Sigmoid colon (tissue), 4 donors: ENCODE measurements around the gene USP15.
"Not testable (repeated sequence)": the region's sequence is repeated elsewhere in the genome, so short reads cannot be mapped to it uniquely, and the experiment has no call there.

ENCODE experiments used
- CTCF ChIP-seq, 4 experiments: fragments of 450-650 bp in 3 of 4; fragments of 200-600 bp in 1 of 4; IDR thresholded peaks; one replicate each; pipeline ENCODE4 v1.5.1; 2016 to 2019; ENCODE audit warnings: antibody characterized with exemption in 4 of 4, mild to moderate bottlenecking in 3 of 4, moderate library complexity in 2 of 4
- POLR2A ChIP-seq, 2 donors: fragments of 450-650 bp; IDR thresholded peaks; one replicate each; pipeline ENCODE4 v1.6.1; 2016; ENCODE audit warnings: antibody characterized with exemption in 2 of 2, mild to moderate bottlenecking in 2 of 2, moderate library complexity in 2 of 2
- POLR2AphosphoS5 ChIP-seq, 4 donors: sonication (generic); formaldehyde crosslinking; IDR thresholded peaks; one replicate each; pipeline ENCODE4 v1.6.1; 2017; ENCODE audit warnings: antibody characterized with exemption in 4 of 4

GRCh38 chr12:62342614-62343303 is 82.6 kb downstream of the USP15 start:
- TF ChIP-seq POLR2AphosphoS5, CTCF, POLR2A (IDR thresholded peaks at IDR 0.05): not testable (repeated sequence)
